KMS-11 (cell line): Measurements from ENCODE around the gene MTHFD1.

ENCODE experiments used
- H2AFZ ChIP-seq: fragments of 200-600 bp; sonication (generic); 2 replicates; pipeline ENCODE4 v1.6.1; 2016; ENCODE audit warnings: antibody characterized with exemption, mixed run types, low read depth
- H3K27ac ChIP-seq: fragments of 200-600 bp; sonication (generic); 2 replicates; pipeline ENCODE4 v1.6.1; 2016; ENCODE audit warnings: mild to moderate bottlenecking, mixed run types
- H3K27me3 ChIP-seq: fragments of 200-600 bp; sonication (generic); 2 replicates; pipeline ENCODE4 v1.6.1; 2017; ENCODE audit warnings: mild to moderate bottlenecking, low read depth, mixed run types, moderate library complexity; ENCODE audit not compliant: insufficient read depth
- H3K36me3 ChIP-seq: fragments of 200-600 bp; sonication (generic); 2 replicates; pipeline ENCODE4 v1.6.1; 2017; ENCODE audit warnings: mild to moderate bottlenecking, mixed run types; ENCODE audit not compliant: insufficient read depth
- H3K4me1 ChIP-seq: fragments of 200-600 bp; sonication (generic); 2 replicates; pipeline ENCODE4 v1.6.1; 2016; ENCODE audit warnings: mild to moderate bottlenecking, low read depth, mixed run types; ENCODE audit not compliant: poor library complexity, severe bottlenecking
- H3K4me2 ChIP-seq: fragments of 200-600 bp; sonication (generic); 2 replicates; pipeline ENCODE4 v1.7.0; 2016; ENCODE audit warnings: mild to moderate bottlenecking, mixed run types
- H3K4me3 ChIP-seq: fragments of 200-600 bp; sonication (generic); IDR thresholded peaks from 2 replicates; pipeline ENCODE4 v1.6.1; 2017; ENCODE audit warnings: low read depth, low read length, mixed read lengths; ENCODE audit not compliant: insufficient read depth
- H3K79me2 ChIP-seq: fragments of 200-600 bp; sonication (generic); 2 replicates; pipeline ENCODE4 v1.6.1; 2016; ENCODE audit warnings: low read depth, mixed run types; ENCODE audit not compliant: insufficient read depth
- H3K9ac ChIP-seq: fragments of 200-600 bp; sonication (generic); 2 replicates; pipeline ENCODE4 v1.6.1; 2016; ENCODE audit warnings: mild to moderate bottlenecking, mixed run types
- H4K20me1 ChIP-seq: fragments of 200-600 bp; sonication (generic); 2 replicates; pipeline ENCODE4 v1.6.1; 2016; ENCODE audit warnings: mild to moderate bottlenecking, mixed run types; ENCODE audit not compliant: insufficient read depth
- TF ChIP-seq, protein P1 (sequence below): fragments of 200-600 bp; sonication (generic); conservative IDR thresholded peaks from 2 replicates; pipeline ENCODE4 v1.6.1; 2017; ENCODE audit warnings: low read depth, mild to moderate bottlenecking, antibody characterized with exemption, low read length, moderate library complexity, mixed read lengths

The MTHFD1 gene

DNA sequence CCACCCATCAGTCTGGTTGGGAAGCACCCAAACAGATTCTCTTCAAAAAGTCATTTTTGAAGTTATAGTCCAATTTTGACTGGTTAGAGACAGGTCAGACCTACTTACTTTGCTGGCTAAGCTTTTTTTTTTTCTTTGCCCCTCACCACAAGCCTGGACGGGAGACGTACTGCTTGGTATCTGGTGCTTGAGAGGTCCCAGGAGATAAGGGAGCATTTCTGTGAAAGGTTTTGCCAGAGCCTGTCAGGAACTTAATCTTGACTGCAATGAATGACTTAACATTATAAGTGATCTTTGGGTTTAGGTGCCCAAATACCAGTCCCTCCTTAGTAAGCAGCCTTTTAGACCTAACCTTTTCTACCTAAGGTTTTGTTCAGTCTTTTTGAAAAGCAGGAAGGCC is 6.3 kb downstream of the MTHFD1 start:
- Histone ChIP-seq H3K4me3 (no peak overlapping the region), H3K4me1 (peaks cover 6% of the 10 kb centered on the region), H3K79me2 (peaks cover 47% of the 10 kb centered on the region), H3K27ac (no peak overlapping the region), H3K36me3 (0 out of 2 replicates have a peak, but pooled peaks cover 5% of the 10 kb centered on the region), H2AFZ (no peak overlapping the region), H3K4me2 (no peak overlapping the region), H3K27me3 (no peaks in the 10 kb centered on the region), H3K9ac (no peak overlapping the region), H4K20me1 (no peaks in the 10 kb centered on the region)
- TF ChIP-seq, protein P1, sequence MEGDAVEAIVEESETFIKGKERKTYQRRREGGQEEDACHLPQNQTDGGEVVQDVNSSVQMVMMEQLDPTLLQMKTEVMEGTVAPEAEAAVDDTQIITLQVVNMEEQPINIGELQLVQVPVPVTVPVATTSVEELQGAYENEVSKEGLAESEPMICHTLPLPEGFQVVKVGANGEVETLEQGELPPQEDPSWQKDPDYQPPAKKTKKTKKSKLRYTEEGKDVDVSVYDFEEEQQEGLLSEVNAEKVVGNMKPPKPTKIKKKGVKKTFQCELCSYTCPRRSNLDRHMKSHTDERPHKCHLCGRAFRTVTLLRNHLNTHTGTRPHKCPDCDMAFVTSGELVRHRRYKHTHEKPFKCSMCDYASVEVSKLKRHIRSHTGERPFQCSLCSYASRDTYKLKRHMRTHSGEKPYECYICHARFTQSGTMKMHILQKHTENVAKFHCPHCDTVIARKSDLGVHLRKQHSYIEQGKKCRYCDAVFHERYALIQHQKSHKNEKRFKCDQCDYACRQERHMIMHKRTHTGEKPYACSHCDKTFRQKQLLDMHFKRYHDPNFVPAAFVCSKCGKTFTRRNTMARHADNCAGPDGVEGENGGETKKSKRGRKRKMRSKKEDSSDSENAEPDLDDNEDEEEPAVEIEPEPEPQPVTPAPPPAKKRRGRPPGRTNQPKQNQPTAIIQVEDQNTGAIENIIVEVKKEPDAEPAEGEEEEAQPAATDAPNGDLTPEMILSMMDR = no peak

GRCh38 chr14:64394977-64395633 is 7.0 kb downstream of the MTHFD1 start:
- TF ChIP-seq, protein P1 = no peak
- no peaks in the 10 kb centered on the region for H3K27me3 ChIP-seq
- 0 out of 2 replicates have a peak, but pooled peaks cover 5% of the 10 kb centered on the region for H3K36me3 ChIP-seq
- peaks cover 40% of the 10 kb centered on the region for H3K79me2 ChIP-seq
- H3K4me1 ChIP-seq = no peaks in the 10 kb centered on the region
- no peak overlapping the region for H3K27ac ChIP-seq
- H3K4me2 ChIP-seq = no peak overlapping the region
- H3K4me3 ChIP-seq = no peak overlapping the region
- H2AFZ ChIP-seq = no peak overlapping the region
- no peaks in the 10 kb centered on the region for H4K20me1 ChIP-seq
- H3K9ac ChIP-seq = no peak overlapping the region

- H3K4me2 ChIP-seq = no peak overlapping the region
- no peak overlapping the region for H3K9ac ChIP-seq
- peaks cover 6% of the 10 kb centered on the region; the same call in 1 of the 2 replicates for H3K79me2 ChIP-seq
- no peak overlapping the region for H2AFZ ChIP-seq
- no peaks in the 10 kb centered on the region for H3K27me3 ChIP-seq
- TF ChIP-seq, protein P1 = no peak
- H3K36me3 ChIP-seq = 0 out of 2 replicates have a peak, but pooled peaks cover 3% of the 10 kb centered on the region
- no peak overlapping the region for H3K4me3 ChIP-seq
- H4K20me1 ChIP-seq = no peaks in the 10 kb centered on the region
- H3K4me1 ChIP-seq = no peaks in the 10 kb centered on the region
- no peak overlapping the region for H3K27ac ChIP-seq
Measured at GRCh38 chr14:64400829-64401459, 12.8 kb downstream of the MTHFD1 start.

DNA sequence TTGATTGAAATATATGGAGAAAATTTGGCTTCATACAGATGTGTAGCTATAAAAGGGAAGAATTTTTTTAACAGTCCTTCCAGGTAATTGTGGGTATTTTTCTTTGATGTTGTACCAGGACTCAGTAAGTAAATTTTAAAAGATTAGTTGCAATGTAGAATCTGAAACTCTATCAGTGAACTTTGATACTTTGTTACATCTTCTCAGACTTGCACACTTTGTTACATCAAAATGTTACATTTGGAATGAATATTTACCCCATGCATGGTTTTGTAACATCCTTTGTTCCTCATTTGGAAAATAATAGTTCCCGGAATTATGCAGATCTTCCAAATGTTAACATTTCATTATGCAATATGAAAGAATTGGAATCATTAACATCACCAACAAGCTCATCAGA is 13.8 kb downstream of the MTHFD1 start:
- no peaks in the 10 kb centered on the region for H4K20me1 ChIP-seq
- no peak overlapping the region for H3K27ac ChIP-seq
- H3K4me3 ChIP-seq = no peak overlapping the region
- no peaks in the 10 kb centered on the region for H3K4me1 ChIP-seq
- 0 out of 2 replicates have a peak, but pooled peaks cover 3% of the 10 kb centered on the region for H3K36me3 ChIP-seq
- H3K9ac ChIP-seq = no peak overlapping the region
- TF ChIP-seq, protein P1 = no peak
- no peaks in the 10 kb centered on the region for H3K27me3 ChIP-seq
- no peak overlapping the region for H3K4me2 ChIP-seq
- H2AFZ ChIP-seq = no peak overlapping the region
- H3K79me2 ChIP-seq = peaks cover 6% of the 10 kb centered on the region; the same call in 1 of the 2 replicates
